Fibroblast of villous mesenchyme (primary cell): ENCODE measurements around the gene IL13. TPM values are rescaled to one million over a fixed set of nuclear protein-coding genes. Genes with fewer than 3 reads are reported as not detected.

Experiments used
- DNase-seq: peaks from one replicate; pipeline ENCODE4 v3.0.0-alpha.2; 2010; ENCODE audit warnings: low read depth
- H3K4me3 ChIP-seq: 2 replicates; pipeline ENCODE4 v1.5.1; 2011; ENCODE audit warnings: low read depth, mild to moderate bottlenecking, low read length
- CTCF ChIP-seq: IDR thresholded peaks from 2 replicates; pipeline ENCODE4 v1.5.1; 2012; ENCODE audit warnings: low read depth, mild to moderate bottlenecking, low read length; ENCODE audit not compliant: insufficient read depth
- total RNA-seq: library from RNA; depleted of rRNA; stranded (reverse); fragments of >200 nt; gene quantifications from 2 replicates; pipeline ENCODE4 v1.2.3, GENCODE V29; 2012

The IL13 gene
- total RNA-seq, 1 donor, result not detected

GRCh38 chr5:132655821-132656773 is 1.9 kb upstream of the IL13 start:
- no peak for TF ChIP-seq CTCF
- DNase-seq, result peak; percentile 20
- peak overlapping the region; percentile 41 for H3K4me3 ChIP-seq

- TF ChIP-seq CTCF, result no peak
- no peak for DNase-seq
- peak overlapping the region; percentile 41 for H3K4me3 ChIP-seq
These were observed 1.1 kb upstream of the IL13 start for GRCh38 chr5:132656774-132657355.

- DNase-seq, result no peak
- no peak for TF ChIP-seq CTCF
- H3K4me3 ChIP-seq, result no peak overlapping the region
These were observed 669 bp downstream of the IL13 start for GRCh38 chr5:132658381-132659302.

- no peak for DNase-seq
- no peak for TF ChIP-seq CTCF
- no peak overlapping the region for H3K4me3 ChIP-seq
These were observed 1.9 kb downstream of the IL13 start for GRCh38 chr5:132659598-132660493.

- TF ChIP-seq CTCF, result no peak
- no peak for DNase-seq
- no peak overlapping the region for H3K4me3 ChIP-seq
These were observed 3.4 kb downstream of the IL13 start for GRCh38 chr5:132661231-132662003.
